ENCODE results near the gene GFM1. TPM values are rescaled to one million over a fixed set of nuclear protein-coding genes. Genes with fewer than 3 reads are reported as not detected.
"Not testable (repeated sequence)": the region's sequence is repeated elsewhere in the genome, so short reads cannot be mapped to it uniquely, and the experiment has no call there.

GFM1 gene
- total and polyA plus RNA-seq, 9 donors = 13.5 to 40.0 (median 29.7) TPM

DNA sequence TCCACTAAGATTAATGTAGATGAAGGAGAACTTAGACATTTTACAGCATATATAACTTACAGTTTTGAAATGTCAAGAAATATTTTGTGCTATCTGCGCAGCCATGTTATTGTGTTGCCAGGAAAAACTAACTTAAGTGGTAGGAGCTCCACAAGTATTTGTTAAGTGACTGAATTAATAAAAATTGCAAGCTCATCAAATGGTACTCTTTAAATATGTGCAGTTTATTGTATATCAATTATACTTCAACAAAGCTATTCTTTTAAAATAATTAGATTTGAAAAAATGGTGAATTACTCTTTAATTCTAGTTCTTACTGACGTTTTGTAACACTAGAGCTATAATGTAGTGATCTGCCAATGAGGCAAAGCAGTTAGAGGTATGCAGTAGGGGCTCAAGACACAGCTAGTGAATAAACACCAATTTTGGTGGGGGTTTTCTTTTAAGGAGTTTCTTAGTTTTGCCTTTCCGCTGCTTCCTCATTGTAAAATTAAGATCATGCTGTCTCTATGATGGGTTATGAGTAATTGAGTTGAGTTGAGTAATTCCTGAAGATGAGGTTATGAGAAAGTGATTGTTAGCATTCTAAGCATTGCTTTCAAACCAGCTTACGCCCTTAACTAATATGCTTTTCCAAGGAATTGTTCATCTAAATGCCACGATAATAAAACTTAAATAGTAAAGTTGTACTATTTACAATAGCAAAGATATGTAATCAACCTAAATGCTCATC, 39.1 kb downstream of the GFM1 start:
- 86 to 95% (median 91%) methylated on average over 5 of the region's 5 CpGs for WGBS, 3 donors
- Histone ChIP-seq H3K4me1 (ENCODE audit: insufficient read depth) (no peaks in the 10 kb centered on the region), H3K4me3 (no peak overlapping the region), H3K36me3 (no peaks in the 10 kb centered on the region), H3K27ac (no peak overlapping the region), H3K27me3 (no peaks in the 10 kb centered on the region), H3K9me3 (no peaks in the 10 kb centered on the region)
- TF ChIP-seq, protein P1, sequence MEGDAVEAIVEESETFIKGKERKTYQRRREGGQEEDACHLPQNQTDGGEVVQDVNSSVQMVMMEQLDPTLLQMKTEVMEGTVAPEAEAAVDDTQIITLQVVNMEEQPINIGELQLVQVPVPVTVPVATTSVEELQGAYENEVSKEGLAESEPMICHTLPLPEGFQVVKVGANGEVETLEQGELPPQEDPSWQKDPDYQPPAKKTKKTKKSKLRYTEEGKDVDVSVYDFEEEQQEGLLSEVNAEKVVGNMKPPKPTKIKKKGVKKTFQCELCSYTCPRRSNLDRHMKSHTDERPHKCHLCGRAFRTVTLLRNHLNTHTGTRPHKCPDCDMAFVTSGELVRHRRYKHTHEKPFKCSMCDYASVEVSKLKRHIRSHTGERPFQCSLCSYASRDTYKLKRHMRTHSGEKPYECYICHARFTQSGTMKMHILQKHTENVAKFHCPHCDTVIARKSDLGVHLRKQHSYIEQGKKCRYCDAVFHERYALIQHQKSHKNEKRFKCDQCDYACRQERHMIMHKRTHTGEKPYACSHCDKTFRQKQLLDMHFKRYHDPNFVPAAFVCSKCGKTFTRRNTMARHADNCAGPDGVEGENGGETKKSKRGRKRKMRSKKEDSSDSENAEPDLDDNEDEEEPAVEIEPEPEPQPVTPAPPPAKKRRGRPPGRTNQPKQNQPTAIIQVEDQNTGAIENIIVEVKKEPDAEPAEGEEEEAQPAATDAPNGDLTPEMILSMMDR (IDR thresholded peaks at IDR 0.05) = no peak
- no peak for TF ChIP-seq POLR2A (IDR thresholded peaks at IDR 0.05)
- TF ChIP-seq EP300 (IDR thresholded peaks at IDR 0.05) = no peak
- DNase-seq = no peak
- intact Hi-C loops (cut with DNase I) = no loop called here

DNA sequence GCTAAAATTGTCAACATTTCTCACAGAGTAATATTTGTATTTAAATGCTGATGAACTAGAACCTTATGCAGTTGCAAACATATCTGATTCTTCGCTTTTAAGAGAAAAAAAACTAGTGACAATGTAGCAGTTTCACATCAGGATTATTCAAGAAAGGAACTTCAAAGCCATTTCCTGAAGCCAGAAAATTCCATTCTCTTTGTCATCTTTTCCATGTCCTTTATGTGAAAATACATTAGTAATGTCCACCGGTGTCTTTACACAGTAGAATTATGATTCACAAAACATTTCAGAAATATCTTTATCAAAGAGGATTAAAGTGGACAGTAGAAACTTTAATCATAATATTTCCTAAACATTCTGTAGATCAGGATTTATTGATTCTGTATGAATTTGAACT, 40.8 kb downstream of the GFM1 start:
- TF ChIP-seq POLR2A (IDR thresholded peaks at IDR 0.05) (no peak), EP300 (IDR thresholded peaks at IDR 0.05) (no peak)
- TF ChIP-seq, protein P1 (IDR thresholded peaks at IDR 0.05) = no peak
- Histone ChIP-seq H3K36me3 (no peaks in the 10 kb centered on the region), H3K27me3 (no peaks in the 10 kb centered on the region), H3K9me3 (no peaks in the 10 kb centered on the region), H3K4me1 (ENCODE audit: insufficient read depth) (no peaks in the 10 kb centered on the region), H3K27ac (no peak overlapping the region), H3K4me3 (no peak overlapping the region)
- WGBS, 3 donors = 88 to 89% (median 88%) methylated on average over 2 of the region's 2 CpGs
- no peak for DNase-seq
- intact Hi-C loops (cut with DNase I) = no loop called here

DNA sequence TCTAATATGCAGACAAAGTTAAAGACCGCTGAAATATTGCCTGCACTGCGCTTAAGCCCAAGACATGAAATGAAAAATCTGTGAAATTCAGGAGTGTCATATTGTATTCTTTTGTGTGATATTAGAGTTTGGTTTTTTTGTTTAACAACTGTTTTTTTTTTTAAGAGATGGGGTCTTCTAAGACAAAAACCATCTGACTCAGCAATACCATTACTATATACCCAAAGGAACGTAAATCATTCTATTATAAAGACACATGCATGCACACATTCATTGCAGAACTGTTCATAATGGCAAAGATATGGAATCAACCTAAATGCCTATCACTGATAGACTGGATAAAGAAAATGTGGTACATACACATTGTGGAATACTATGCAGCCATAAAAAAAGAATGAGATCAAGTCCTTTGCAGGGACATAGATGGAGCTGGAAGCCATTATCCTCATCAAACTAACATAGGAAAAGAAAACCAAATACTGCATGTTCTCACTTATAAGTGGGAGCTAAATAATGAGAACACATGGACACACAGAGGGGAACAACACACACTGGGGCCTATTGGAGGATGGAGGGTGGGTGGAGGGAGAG, 49.6 kb downstream of the GFM1 start:
- H3K36me3 ChIP-seq; H3K9me3 ChIP-seq; H3K4me1 ChIP-seq (ENCODE audit: insufficient read depth); H3K27ac ChIP-seq; H3K4me3 ChIP-seq; H3K27me3 ChIP-seq; intact Hi-C loops (cut with DNase I); DNase-seq: not testable (repeated sequence)
- WGBS, 3 donors = 82 to 98% (median 83%) methylated on average over 3 of the region's 3 CpGs

DNA sequence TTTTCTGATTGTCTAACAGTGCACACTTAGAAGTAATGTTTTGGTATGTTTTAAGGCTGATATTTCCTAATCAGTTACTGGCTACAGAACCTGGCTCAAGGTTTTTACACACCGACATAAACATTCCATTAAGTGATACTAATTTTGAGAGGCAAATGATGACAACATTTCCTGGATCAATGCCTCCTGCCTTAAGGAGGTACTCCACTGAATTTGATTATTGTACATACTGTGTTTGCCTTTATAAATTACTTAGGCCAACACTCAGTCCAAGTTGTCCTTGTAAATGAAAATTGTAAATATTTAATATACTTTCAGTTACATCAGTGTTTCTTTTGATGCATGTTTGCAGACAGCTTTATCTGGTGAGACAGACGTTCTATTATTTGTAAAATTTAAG, 52.3 kb downstream of the GFM1 start:
- Histone ChIP-seq H3K4me3 (no peak overlapping the region), H3K36me3 (no peaks in the 10 kb centered on the region), H3K9me3 (no peaks in the 10 kb centered on the region), H3K27me3 (no peaks in the 10 kb centered on the region), H3K4me1 (ENCODE audit: insufficient read depth) (no peaks in the 10 kb centered on the region), H3K27ac (no peak overlapping the region)
- intact Hi-C loops (cut with DNase I) = no loop called here
- no peak for DNase-seq
- WGBS, 3 donors = 14 to 24% (median 18%) methylated on average over 2 of the region's 2 CpGs
- TF ChIP-seq POLR2A (IDR thresholded peaks at IDR 0.05) (no peak), EP300 (IDR thresholded peaks at IDR 0.05) (no peak)
- TF ChIP-seq, protein P1 (IDR thresholded peaks at IDR 0.05) = no peak

DNA sequence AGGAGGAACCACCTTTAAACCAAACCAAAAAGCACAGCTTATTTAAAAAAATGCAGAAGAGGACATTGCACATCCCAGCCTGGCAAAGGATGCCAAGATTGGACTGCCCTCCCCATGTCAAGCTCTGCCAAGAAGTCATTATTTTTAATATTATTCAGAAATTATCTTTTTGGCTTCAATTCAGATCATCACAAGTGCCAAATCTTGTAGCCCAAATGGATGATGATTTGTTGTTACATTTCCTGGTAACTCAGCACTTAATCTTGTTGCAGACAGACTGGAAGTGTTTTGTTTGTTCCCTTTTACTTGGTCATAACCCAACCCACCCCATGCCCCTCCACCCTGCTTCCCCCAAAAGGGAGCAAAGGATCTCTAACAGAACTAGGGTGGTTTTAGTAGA, 56.2 kb downstream of the GFM1 start:
- no peak for TF ChIP-seq POLR2A (IDR thresholded peaks at IDR 0.05)
- TF ChIP-seq, protein P1 (IDR thresholded peaks at IDR 0.05) = no peak
- TF ChIP-seq EP300 (IDR thresholded peaks at IDR 0.05) = no peak
- Histone ChIP-seq H3K36me3 (no peaks in the 10 kb centered on the region), H3K9me3 (no peaks in the 10 kb centered on the region), H3K27me3 (no peaks in the 10 kb centered on the region), H3K4me3 (no peak overlapping the region), H3K4me1 (ENCODE audit: insufficient read depth) (no peaks in the 10 kb centered on the region), H3K27ac (peak overlapping the region in 1 of 2 donors; percentile 7)
- DNase-seq = no peak
- intact Hi-C loops (cut with DNase I) = no loop called here

Data from ovary (tissue), 9 donors.